IMR-90 (cell line): Measurements from ENCODE around the gene GPR152. TPM values are rescaled to one million over a fixed set of nuclear protein-coding genes. Genes with fewer than 3 reads are reported as not detected.
A peak's percentile ranks its signal among the peaks of the same experiment; 100 is the strongest.

Experiments used
- ATAC-seq: fragments of 200-7000 bp; cut with Tn5 transposase; 2 replicates; pipeline ENCODE4 v1.9.1; 2020; ENCODE audit warnings: low read depth, mild to moderate bottlenecking, moderate library complexity
- BruUV-seq: library from RNA; stranded (reverse); fragments of 400-500 nt; replicated peaks from 2 replicates; lab custom pipeline; 2021; lab: Mats Ljungman, UMichigan
- CTCF ChIA-PET: fragments of 300-600 bp; formaldehyde crosslinking; extraction: SDS; loops from one replicate; lab custom pipeline; 2021; ENCODE audit warnings: antibody characterized with exemption; lab: Yijun Ruan, JAX
- POLR2A ChIA-PET: fragments of 300-600 bp; sonication (Branson Sonifier 250); formaldehyde crosslinking; loops from one replicate; lab custom pipeline; 2022; ENCODE audit warnings: antibody characterized with exemption; ENCODE audit not compliant: unreplicated experiment; lab: Charles Lee
- DNase-seq: peaks from one replicate; pipeline ENCODE4 v3.0.0; 2013
- H2AFZ ChIP-seq: replicated peaks from 2 replicates; pipeline ENCODE3; 2013; ENCODE audit warnings: low read length, mild to moderate bottlenecking; ENCODE audit not compliant: poor library complexity
- H2AK5ac ChIP-seq: 2 replicates; pipeline ENCODE4 v1.6.1; 2013; ENCODE audit warnings: low read depth, low read length, inconsistent platforms
- H2AK9ac ChIP-seq: replicated peaks from 2 replicates; pipeline ENCODE3; 2013; ENCODE audit warnings: mild to moderate bottlenecking, low read depth, low read length, moderate library complexity; ENCODE audit not compliant: poor library complexity
- H2BK120ac ChIP-seq: 2 replicates; pipeline ENCODE4 v1.6.1; 2013; ENCODE audit warnings: low read depth, low read length, inconsistent platforms
- H2BK15ac ChIP-seq: 3 replicates; pipeline ENCODE4 v1.6.1; 2013; ENCODE audit warnings: low read depth, low read length, inconsistent platforms
- H2BK20ac ChIP-seq: 2 replicates; pipeline ENCODE4 v1.6.1; 2013; ENCODE audit warnings: low read depth, mild to moderate bottlenecking, inconsistent platforms, low read length, moderate library complexity
- H2BK5ac ChIP-seq: 2 replicates; pipeline ENCODE4 v1.6.1; 2013; ENCODE audit warnings: mild to moderate bottlenecking, low read depth, low read length, inconsistent platforms; ENCODE audit not compliant: poor library complexity, severe bottlenecking
- H3K14ac ChIP-seq: replicated peaks from 2 replicates; pipeline ENCODE4 v1.6.1; 2013; ENCODE audit warnings: low read depth, low read length, inconsistent platforms
- H3K18ac ChIP-seq: 2 replicates; pipeline ENCODE4 v1.6.1; 2013; ENCODE audit warnings: low read depth, low read length, control low read depth
- H3K23ac ChIP-seq: 2 replicates; pipeline ENCODE4 v1.6.1; 2013; ENCODE audit warnings: low read depth, low read length, inconsistent platforms
- H3K27ac ChIP-seq: 2 replicates; pipeline ENCODE4 v1.5.1; 2013; ENCODE audit warnings: mild to moderate bottlenecking, control low read depth, low read length; ENCODE audit not compliant: insufficient read depth
- H3K27me3 ChIP-seq: 2 replicates; pipeline ENCODE4 v1.6.1; 2013; ENCODE audit warnings: low read length; ENCODE audit not compliant: control insufficient read depth, insufficient read depth
- H3K36me3 ChIP-seq: 2 replicates; pipeline ENCODE4 v1.6.1; 2013; ENCODE audit warnings: low read length, mixed read lengths; ENCODE audit not compliant: control insufficient read depth, insufficient read depth
- H3K4ac ChIP-seq: 2 replicates; pipeline ENCODE4 v1.6.1; 2013; ENCODE audit warnings: low read depth, low read length, inconsistent platforms
- H3K4me1 ChIP-seq: 2 replicates; pipeline ENCODE4 v1.6.1; 2013; ENCODE audit warnings: low read length, mixed read lengths; ENCODE audit not compliant: control insufficient read depth, insufficient read depth
- H3K4me2 ChIP-seq: 2 replicates; pipeline ENCODE4 v1.6.1; 2013; ENCODE audit warnings: low read depth, mild to moderate bottlenecking, control low read depth, low read length, moderate library complexity
- H3K4me3 ChIP-seq: 2 replicates; pipeline ENCODE4 v1.5.1; 2013; ENCODE audit warnings: low read depth, mild to moderate bottlenecking, control low read depth, low read length, moderate library complexity; ENCODE audit not compliant: insufficient read depth
- H3K56ac ChIP-seq: 2 replicates; pipeline ENCODE4 v1.6.1; 2013; ENCODE audit warnings: low read length, inconsistent platforms; ENCODE audit not compliant: insufficient read depth; ENCODE audit errors: extremely low read depth
- H3K79me1 ChIP-seq, 2 experiments: 2 replicates each; pipeline ENCODE4 v1.6.1; 2013; ENCODE audit warnings: low read length in 2 of 2, inconsistent platforms in 1 of 2, low read depth in 1 of 2
- H3K9ac ChIP-seq: 2 replicates; pipeline ENCODE4 v1.6.1; 2013; ENCODE audit warnings: low read depth, low read length, control low read depth
- H3K9me1 ChIP-seq: 2 replicates; pipeline ENCODE4 v1.6.1; 2013; ENCODE audit warnings: low read length, inconsistent platforms; ENCODE audit not compliant: insufficient read depth
- H3K9me3 ChIP-seq: 2 replicates; pipeline ENCODE4 v1.6.1; 2013; ENCODE audit warnings: low read length; ENCODE audit not compliant: control insufficient read depth, insufficient read depth
- H4K20me1 ChIP-seq: 2 replicates; pipeline ENCODE4 v1.6.1; 2013; ENCODE audit warnings: low read length, inconsistent platforms; ENCODE audit not compliant: insufficient read depth
- H4K5ac ChIP-seq: 2 replicates; pipeline ENCODE4 v1.6.1; 2013; ENCODE audit warnings: mild to moderate bottlenecking, low read depth, low read length, control low read depth
- H4K8ac ChIP-seq, 2 experiments: 2 replicates each; pipeline ENCODE4 v1.6.1; 2013; ENCODE audit warnings: low read depth in 2 of 2, low read length in 2 of 2, control low read depth in 1 of 2, inconsistent platforms in 1 of 2
- H4K91ac ChIP-seq: 2 replicates; pipeline ENCODE4 v1.6.1; 2013; ENCODE audit warnings: low read depth, low read length, inconsistent platforms; ENCODE audit not compliant: insufficient read depth
- BHLHE40 ChIP-seq: fragments of 150-350 bp; IDR thresholded peaks from 2 replicates; pipeline ENCODE4 v1.6.1; 2016; ENCODE audit warnings: mild to moderate bottlenecking, low read depth, low read length
- CEBPB ChIP-seq: IDR thresholded peaks from 2 replicates; pipeline ENCODE4 v1.6.1; 2012; ENCODE audit warnings: low read depth, low read length, improper control_type of control experiment
- CHD1 ChIP-seq: IDR thresholded peaks from 2 replicates; pipeline ENCODE4 v1.6.1; 2012; ENCODE audit warnings: low read depth, low read length, improper control_type of control experiment
- CTCF ChIP-seq: conservative IDR thresholded peaks from 2 replicates; pipeline ENCODE4 v1.5.1; 2012; ENCODE audit warnings: mild to moderate bottlenecking, low read depth, low read length, improper control_type of control experiment
- ELK1 ChIP-seq: fragments of 150-350 bp; IDR thresholded peaks from 2 replicates; pipeline ENCODE4 v1.6.1; 2016; ENCODE audit warnings: low read depth, mild to moderate bottlenecking, low read length, moderate library complexity, borderline replicate concordance
- FOS ChIP-seq: fragments of 150-350 bp; IDR thresholded peaks from 2 replicates; pipeline ENCODE4 v1.6.1; 2016; ENCODE audit warnings: low read depth, low read length
- MAFK ChIP-seq: IDR thresholded peaks from 2 replicates; pipeline ENCODE4 v1.6.1; 2012; ENCODE audit warnings: low read depth, low read length, improper control_type of control experiment
- MAZ ChIP-seq: IDR thresholded peaks from 2 replicates; pipeline ENCODE4 v1.6.1; 2012; ENCODE audit warnings: low read depth, mild to moderate bottlenecking, low read length, improper control_type of control experiment, moderate library complexity, borderline replicate concordance
- MXI1 ChIP-seq: IDR thresholded peaks from 2 replicates; pipeline ENCODE4 v1.6.1; 2012; ENCODE audit warnings: low read depth, mild to moderate bottlenecking, low read length, moderate library complexity, borderline replicate concordance
- NFE2L2 ChIP-seq: fragments of 150-350 bp; IDR thresholded peaks from 2 replicates; pipeline ENCODE4 v1.6.1; 2016; ENCODE audit warnings: low read depth, mild to moderate bottlenecking, low read length
- POLR2A ChIP-seq: IDR thresholded peaks from 2 replicates; pipeline ENCODE4 v1.6.1; 2012; ENCODE audit warnings: mild to moderate bottlenecking, low read depth, low read length
- RCOR1 ChIP-seq: IDR thresholded peaks from 2 replicates; pipeline ENCODE4 v1.6.1; 2012; ENCODE audit warnings: mild to moderate bottlenecking, low read length, improper control_type of control experiment; ENCODE audit not compliant: insufficient replicate concordance
- RFX5 ChIP-seq: IDR thresholded peaks from 2 replicates; pipeline ENCODE4 v1.8.0; 2012; ENCODE audit warnings: low read depth, mild to moderate bottlenecking, low read length, moderate library complexity
- SMC3 ChIP-seq: fragments of 150-350 bp; IDR thresholded peaks from 2 replicates; pipeline ENCODE4 v1.6.1; 2016; ENCODE audit warnings: low read depth, mild to moderate bottlenecking, antibody characterized with exemption, low read length, moderate library complexity
- USF2 ChIP-seq: fragments of 150-350 bp; IDR thresholded peaks from 2 replicates; pipeline ENCODE4 v1.6.1; 2017; ENCODE audit warnings: mild to moderate bottlenecking, antibody characterized with exemption, low read length, low read depth
- WGBS, 2 experiments: methylation state at CpG; one replicate each; pipeline versions ENCODE4 v1.1.5 to v1.1.7; 2013; ENCODE audit warnings: missing lambda C conversion rate in 2 of 2; ENCODE audit not compliant: insufficient read length in 1 of 2; ENCODE audit errors: extremely low coverage in 2 of 2; 5-methylcytosine and 5-hydroxymethylcytosine counted together
- dilution Hi-C: fragments of 300-500 bp; cut with HindIII; formaldehyde crosslinking; loops from one replicate; pipeline ENCODE4 v1.14.3; 2018; ENCODE audit warnings: low sequenced_read_pairs; ENCODE audit not compliant: unreplicated experiment
- in situ Hi-C: fragments of 300-500 bp; cut with MboI; formaldehyde crosslinking; loops from 3 replicates; pipeline ENCODE4 v1.14.3; 2019; ENCODE audit warnings: low sequenced_read_pairs, inconsistent platforms, mixed read lengths
- intact Hi-C: fragments of 100-400 bp; cut with micrococcal nuclease; formaldehyde crosslinking; loops from 2 replicates; pipeline ENCODE4 v1.10.0; 2022
- polyA plus RNA-seq, 3 experiments: library from polyadenylated mRNA; depleted of rRNA; stranded (reverse); fragments of >200 nt; gene quantifications; 2 replicates each; pipeline ENCODE4 v1.2.3, GENCODE V29; 2012; ENCODE audit warnings: low replicate concordance in 1 of 3
- total RNA-seq: library from RNA; depleted of rRNA; stranded (reverse); fragments of >200 nt; gene quantifications from 2 replicates; pipeline ENCODE4 v1.2.3, GENCODE V29; 2012

GPR152 gene
- total and polyA plus RNA-seq, 2 of the 4 experiments (the other 2 are of a cell fraction) = not detected

- H2AK5ac ChIP-seq = no peak overlapping the region
- H2AK9ac ChIP-seq = peak overlapping the region; percentile 55
- no TSS peak for BruUV-seq
- no peak overlapping the region for H4K8ac ChIP-seq
- CTCF ChIA-PET = no interaction called here
- no peaks in the 10 kb centered on the region for H3K4me1 ChIP-seq
- in situ Hi-C loops (no loop called here), dilution Hi-C loops (no loop called here), intact Hi-C loops (no loop called here)
- peaks cover 9% of the 10 kb centered on the region for H3K9me1 ChIP-seq
- H3K79me1 ChIP-seq = peaks cover 4 to 6% of the 10 kb centered on the region in 2 experiments; a peak in 1 of 4 replicates
- DNase-seq (no peak), ATAC-seq (no peak)
- H3K23ac ChIP-seq = no peak overlapping the region
- H3K14ac ChIP-seq = no peak overlapping the region
- no peak overlapping the region for H3K9ac ChIP-seq
- H3K18ac ChIP-seq = no peak overlapping the region
- H3K4me3 ChIP-seq = no peak overlapping the region
- no peaks in the 10 kb centered on the region for H3K27me3 ChIP-seq
- H2BK5ac ChIP-seq = no peak overlapping the region
- no peak overlapping the region for H4K5ac ChIP-seq
- POLR2A ChIA-PET = no interaction called here
- no peak overlapping the region for H3K4me2 ChIP-seq
- H2BK120ac ChIP-seq = no peak overlapping the region
- no peak overlapping the region for H3K27ac ChIP-seq
- H4K91ac ChIP-seq = no peak overlapping the region
- H3K36me3 ChIP-seq = peaks cover 56% of the 10 kb centered on the region
- no peak overlapping the region for H2BK20ac ChIP-seq
- H3K9me3 ChIP-seq = no peaks in the 10 kb centered on the region
- H3K4ac ChIP-seq = no peak overlapping the region
- no peak overlapping the region for H3K56ac ChIP-seq
- H2AFZ ChIP-seq = no peak overlapping the region
- no peak overlapping the region for H2BK15ac ChIP-seq
- no peaks in the 10 kb centered on the region; the same call in 1 of the 2 replicates for H4K20me1 ChIP-seq
- WGBS, 2 experiments = 57% methylated on average over 4 of the region's 24 CpGs; no CpG with 5 or more reads in 1 of the 2 experiments
- TF ChIP-seq RCOR1 (no peak), MXI1 (no peak), NFE2L2 (no peak), CHD1 (no peak), BHLHE40 (no peak), FOS (no peak), ELK1 (no peak), POLR2A (no peak), RFX5 (no peak), SMC3 (no peak), CTCF (no peak), MAZ (no peak), USF2 (no peak), CEBPB (no peak), MAFK (no peak)
These were observed 38.9 kb upstream of the GPR152 start for GRCh38 chr11:67491276-67492068.
